Epithelial cell of prostate (primary cell): Measurements from ENCODE around the gene PRCP.

ENCODE experiments used
- DNase-seq: peaks from one replicate; pipeline ENCODE4 v3.0.0-alpha.2; 2011; ENCODE audit warnings: low read depth, low spot score
- H3K27ac ChIP-seq: fragments of 450-650 bp; 2 replicates; pipeline ENCODE4 v1.5.1; 2017; ENCODE audit warnings: mild to moderate bottlenecking

PRCP gene

GRCh38 chr11:82908311-82908710 lies 8.1 kb upstream of the PRCP start:
- no peak overlapping the region for H3K27ac ChIP-seq
- DNase-seq, result no peak

GRCh38 chr11:82907371-82907770 lies 7.1 kb upstream of the PRCP start:
- no peak for DNase-seq
- H3K27ac ChIP-seq, result no peak overlapping the region

GRCh38 chr11:82906931-82907330 lies 6.7 kb upstream of the PRCP start:
- no peak for DNase-seq
- no peak overlapping the region for H3K27ac ChIP-seq

- no peak overlapping the region for H3K27ac ChIP-seq
- no peak for DNase-seq
Observed at GRCh38 chr11:82906236-82906635, 6.0 kb upstream of the PRCP start.

DNA sequence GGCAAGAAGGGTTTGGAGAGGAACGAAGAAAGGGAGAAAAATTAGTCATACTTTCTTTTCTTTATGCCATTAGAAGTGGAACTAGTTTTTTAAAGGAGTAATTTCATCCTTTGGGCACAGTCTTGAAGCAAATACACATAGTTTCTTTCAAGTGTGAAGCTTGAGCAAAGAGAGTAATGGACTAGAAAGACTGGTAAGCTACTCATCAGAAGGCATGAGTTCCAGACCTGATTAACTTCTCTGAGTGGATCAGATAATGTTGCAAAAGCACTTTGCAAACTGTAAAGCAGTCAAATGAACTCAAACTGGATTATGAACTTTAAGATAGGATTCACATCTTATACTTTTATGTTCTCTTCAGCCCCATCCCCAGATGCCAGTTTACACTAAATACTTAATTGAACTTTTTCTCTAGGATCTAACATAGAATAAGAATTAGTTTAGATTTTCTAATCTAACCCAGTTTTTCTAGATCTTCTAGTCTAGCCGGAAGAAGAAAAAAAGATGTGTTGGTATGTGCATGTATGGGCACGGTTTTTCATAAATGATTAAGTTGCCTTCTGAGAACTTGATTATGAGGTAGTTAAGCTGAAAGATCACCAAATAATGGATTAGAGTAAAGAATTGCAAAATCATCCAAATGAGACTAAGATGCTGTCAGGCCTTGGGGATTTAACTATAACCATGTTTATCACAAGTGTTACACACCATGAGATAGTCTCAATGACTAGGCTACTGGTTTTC lies 3.8 kb upstream of the PRCP start:
- H3K27ac ChIP-seq, result no peak overlapping the region
- DNase-seq, result no peak

- DNase-seq, result no peak
- H3K27ac ChIP-seq, result no peak overlapping the region
Observed at GRCh38 chr11:82902880-82903279, 2.6 kb upstream of the PRCP start.

DNA sequence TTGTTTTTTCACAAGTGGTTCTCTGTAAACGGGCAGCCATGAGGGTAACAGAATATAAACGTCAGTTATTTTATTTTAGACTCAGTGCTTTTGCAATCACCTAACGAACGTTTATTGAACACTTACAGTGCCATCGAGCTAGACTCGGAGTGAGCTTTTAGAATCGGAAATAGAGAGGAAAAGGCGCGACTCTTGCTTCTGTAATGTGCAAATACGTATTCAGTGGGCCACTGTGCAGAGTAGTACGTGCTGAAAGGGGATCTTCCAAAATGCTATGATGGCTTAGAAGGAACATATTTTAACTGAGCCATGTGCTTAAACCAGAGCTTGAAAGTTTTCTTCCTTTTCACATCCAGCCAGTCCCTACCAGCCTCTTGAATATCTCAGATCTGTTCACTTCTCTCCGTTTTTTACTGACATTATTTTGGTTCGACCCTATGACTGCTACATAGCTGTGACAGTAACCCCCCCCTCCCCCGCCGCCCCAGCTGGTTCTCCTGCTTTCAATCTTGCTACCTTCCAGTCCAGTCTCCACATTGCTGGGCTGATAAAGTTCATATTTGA lies 1.8 kb upstream of the PRCP start:
- no peak for DNase-seq

GRCh38 chr11:82901165-82901921 lies 1.1 kb upstream of the PRCP start, which contains the start of gene DDIAS:
DDIAS (plus strand) TSS chr11:82901736; CDS start chr11:82914739, 13,003 bp downstream.
- peak; percentile 93 for DNase-seq

More for the DNA sequence above, 1.8 kb upstream of the PRCP start:
- H3K27ac ChIP-seq, result no peak overlapping the region

DNA sequence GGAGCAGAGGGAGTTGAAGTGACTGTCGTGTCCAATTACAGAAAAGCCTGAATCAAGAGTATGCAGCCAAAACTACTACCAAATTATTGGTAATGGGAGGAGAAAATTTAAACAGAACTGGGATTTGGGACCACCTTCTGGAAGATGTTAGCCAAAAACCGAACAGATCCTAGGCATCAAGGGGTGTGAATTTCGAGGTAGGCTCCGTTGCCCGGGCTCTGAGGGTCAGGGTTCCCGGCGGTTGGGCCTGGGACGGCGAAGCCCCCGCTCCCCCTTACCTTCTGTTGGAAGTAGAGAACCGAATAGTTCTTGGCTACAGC lies 313 bp downstream of the PRCP start:
- peak overlapping the region; percentile 73 for H3K27ac ChIP-seq
- no peak for DNase-seq

More at GRCh38 chr11:82901165-82901921, 1.1 kb upstream of the PRCP start, which contains the start of gene DDIAS:
- peak within 1 kb of the TSS; percentile 73 for H3K27ac ChIP-seq

DNA sequence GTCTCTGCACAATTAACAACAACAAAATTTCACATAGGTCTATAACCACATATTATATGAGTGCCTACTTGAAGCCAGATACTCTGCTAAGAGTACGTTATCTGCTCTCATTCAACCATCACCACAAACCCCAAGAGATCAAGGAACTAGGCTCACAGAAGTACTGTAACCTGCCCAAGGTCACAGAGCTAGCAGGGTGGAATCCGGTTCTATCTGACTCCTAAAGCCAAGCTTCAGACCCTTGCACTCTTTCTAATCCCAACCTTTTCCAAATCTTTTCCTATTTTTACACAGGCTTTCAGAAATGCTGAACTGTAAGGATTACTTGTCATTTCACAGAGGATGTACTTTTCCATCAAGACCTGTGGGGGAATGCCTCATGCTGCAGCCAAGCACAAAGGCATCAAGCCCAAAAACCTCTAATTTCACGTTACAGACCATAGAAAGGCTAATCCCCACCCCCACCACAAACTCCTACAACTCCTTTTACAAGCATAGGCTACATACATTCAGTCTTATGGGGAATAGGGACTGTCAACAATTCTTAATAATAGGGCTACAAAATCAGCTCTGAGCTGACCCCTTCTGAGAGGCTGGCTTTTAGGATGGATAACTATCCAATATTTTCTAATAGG lies 927 bp downstream of the PRCP start:
- DNase-seq, result no peak
- H3K27ac ChIP-seq, result no peak overlapping the region

DNA sequence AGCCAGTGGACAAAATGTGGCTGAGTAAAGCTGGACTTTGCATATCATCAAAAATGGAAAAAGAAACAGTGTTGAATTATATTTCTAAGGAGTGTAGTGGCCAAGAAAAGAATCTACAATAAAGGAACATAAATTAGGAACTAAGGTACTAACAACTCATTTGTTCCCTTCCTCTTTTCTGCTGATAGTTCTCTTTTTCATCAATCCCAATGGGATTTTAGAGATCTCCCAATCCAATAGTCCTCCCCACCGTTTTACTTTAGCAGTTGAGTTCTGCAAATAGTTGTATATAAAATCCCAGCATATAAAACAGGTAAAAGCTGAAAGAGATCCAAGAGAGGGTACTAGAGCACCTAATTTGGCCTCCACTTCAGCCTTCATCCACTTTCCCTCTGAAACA lies 2.0 kb downstream of the PRCP start:
- DNase-seq, result no peak
- H3K27ac ChIP-seq, result no peak overlapping the region

DNA sequence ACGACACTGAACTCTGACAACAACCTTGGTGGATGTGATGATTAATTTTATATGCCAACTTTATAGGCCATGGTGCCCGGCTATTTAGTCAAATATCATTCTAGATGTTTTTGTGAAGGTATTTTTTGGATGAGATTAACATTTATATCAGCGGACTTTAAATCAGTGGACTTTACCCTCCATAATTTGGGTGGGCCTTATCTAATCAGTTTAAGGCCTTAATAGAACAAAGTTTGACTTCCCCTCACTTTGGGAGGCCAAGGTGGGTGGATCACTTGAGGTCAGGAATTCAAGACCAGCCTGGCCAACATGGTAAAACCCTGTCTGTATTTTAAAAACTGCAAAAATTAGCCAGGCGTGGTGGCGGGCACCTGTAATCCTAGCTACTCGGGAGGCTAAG lies 4.0 kb downstream of the PRCP start:
- H3K27ac ChIP-seq, result no peak overlapping the region
- DNase-seq, result no peak

- no peak for DNase-seq
- H3K27ac ChIP-seq, result no peak overlapping the region
Observed at GRCh38 chr11:82895437-82896091, 4.7 kb downstream of the PRCP start.

- DNase-seq, result no peak
- no peak overlapping the region for H3K27ac ChIP-seq
Observed at GRCh38 chr11:82892611-82893169, 7.5 kb downstream of the PRCP start.

- no peak for DNase-seq
- no peak overlapping the region for H3K27ac ChIP-seq
Observed at GRCh38 chr11:82890936-82891335, 9.3 kb downstream of the PRCP start.

GRCh38 chr11:82890002-82890341 lies 10.3 kb downstream of the PRCP start:
- DNase-seq, result no peak
- H3K27ac ChIP-seq, result no peak overlapping the region

- H3K27ac ChIP-seq, result no peak overlapping the region
- DNase-seq, result no peak
Observed at GRCh38 chr11:82889133-82890001, 10.9 kb downstream of the PRCP start.

- no peak for DNase-seq
- no peak overlapping the region for H3K27ac ChIP-seq
Observed at GRCh38 chr11:82883853-82884252, 16.4 kb downstream of the PRCP start.
